OCI-LY1 (cell line): ENCODE results near the gene RPLP2.
A peak's percentile ranks its signal among the peaks of the same experiment; 100 is the strongest.

ENCODE experiments used
- H2AFZ ChIP-seq: fragments of 200-600 bp; sonication (generic), shearing (Covaris generic); 2 replicates; pipeline ENCODE4 v1.6.0; 2014; ENCODE audit warnings: antibody characterized with exemption, mild to moderate bottlenecking, low read length
- H3F3A ChIP-seq: fragments of 200-600 bp; sonication (generic), shearing (Covaris generic); 2 replicates; pipeline ENCODE4 v1.6.0; 2014; ENCODE audit warnings: mild to moderate bottlenecking, antibody characterized with exemption, low read length, moderate library complexity; ENCODE audit not compliant: insufficient read depth
- H3K27ac ChIP-seq: fragments of 200-600 bp; sonication (generic); 2 replicates; pipeline ENCODE4 v1.5.1; 2014; ENCODE audit warnings: low read length, mixed run types, mild to moderate bottlenecking, low read depth; ENCODE audit not compliant: poor library complexity, severe bottlenecking
- H3K27me3 ChIP-seq: fragments of 200-600 bp; sonication (generic); 2 replicates; pipeline ENCODE4 v1.6.0; 2014; ENCODE audit warnings: antibody characterized with exemption, mild to moderate bottlenecking, low read length, moderate library complexity; ENCODE audit not compliant: insufficient read depth
- H3K36me3 ChIP-seq: fragments of 200-600 bp; sonication (generic); 2 replicates; pipeline ENCODE4 v1.6.1; 2014; ENCODE audit warnings: mild to moderate bottlenecking, antibody characterized with exemption, low read length, moderate library complexity, mixed read lengths; ENCODE audit not compliant: insufficient read depth
- H3K4me1 ChIP-seq: fragments of 200-600 bp; sonication (generic); 2 replicates; pipeline ENCODE4 v1.5.1; 2014; ENCODE audit warnings: mild to moderate bottlenecking, low read length, moderate library complexity; ENCODE audit not compliant: insufficient read depth, severe bottlenecking
- H3K4me2 ChIP-seq: fragments of 200-600 bp; sonication (generic), shearing (Covaris generic); 2 replicates; pipeline ENCODE4 v1.6.1; 2014; ENCODE audit warnings: low read length
- H3K4me3 ChIP-seq: fragments of 200-600 bp; sonication (generic); 2 replicates; pipeline ENCODE4 v1.5.1; 2014; ENCODE audit warnings: low read length, low read depth, mild to moderate bottlenecking, mixed read lengths; ENCODE audit not compliant: poor library complexity, severe bottlenecking
- H3K79me2 ChIP-seq: fragments of 200-600 bp; shearing (Covaris generic); 2 replicates; pipeline ENCODE4 v1.6.1; 2016; ENCODE audit warnings: mixed run types, low read length, mixed read lengths; ENCODE audit not compliant: insufficient read depth
- H3K9ac ChIP-seq: fragments of 200-600 bp; sonication (generic), shearing (Covaris generic); 2 replicates; pipeline ENCODE4 v1.6.1; 2014; ENCODE audit warnings: mild to moderate bottlenecking, low read length, mixed read lengths
- H3K9me2 ChIP-seq: fragments of 200-600 bp; sonication (generic), shearing (Covaris generic); 2 replicates; pipeline ENCODE4 v1.6.1; 2014; ENCODE audit warnings: low read depth, mild to moderate bottlenecking, low read length, mixed read lengths
- H3K9me3 ChIP-seq: fragments of 200-600 bp; shearing (Covaris generic); 2 replicates; pipeline ENCODE4 v1.6.1; 2014; ENCODE audit warnings: low read length, mixed read lengths
- H4K20me1 ChIP-seq: fragments of 200-600 bp; sonication (generic), shearing (Covaris generic); 2 replicates; pipeline ENCODE4 v1.6.0; 2016; ENCODE audit warnings: mild to moderate bottlenecking, low read length; ENCODE audit not compliant: insufficient read depth
- CTCF ChIP-seq: fragments of 200-600 bp; sonication (generic), shearing (Covaris generic); IDR thresholded peaks from 2 replicates; pipeline ENCODE4 v1.5.1; 2017; ENCODE audit warnings: mild to moderate bottlenecking, antibody characterized with exemption, low read length, moderate library complexity, mixed read lengths
- EZH2 ChIP-seq: fragments of 200-600 bp; sonication (generic), shearing (Covaris generic); IDR thresholded peaks from 2 replicates; pipeline ENCODE4 v1.8.0; 2017; ENCODE audit warnings: borderline replicate concordance, mixed run types, mild to moderate bottlenecking, antibody characterized with exemption, low read length, moderate library complexity, mixed read lengths

Gene RPLP2

GRCh38 chr11:816433-816779 lies 6.6 kb downstream of the RPLP2 start:
- Histone ChIP-seq H4K20me1 (no peaks in the 10 kb centered on the region), H3K4me2 (no peak overlapping the region), H3K9me3 (no peaks in the 10 kb centered on the region), H3F3A (peaks cover 4% of the 10 kb centered on the region; the same call in 1 of the 2 replicates), H3K36me3 (peaks cover 43% of the 10 kb centered on the region), H3K9ac (no peak overlapping the region), H3K4me3 (no peak overlapping the region), H3K27me3 (no peaks in the 10 kb centered on the region), H2AFZ (no peak overlapping the region), H3K79me2 (peaks cover under 1% of the 10 kb centered on the region; the same call in 1 of the 2 replicates), H3K9me2 (no peaks in the 10 kb centered on the region), H3K27ac (no peak overlapping the region), H3K4me1 (peaks cover 26% of the 10 kb centered on the region)
- TF ChIP-seq CTCF (no peak), EZH2 (no peak)

GRCh38 chr11:818396-819128 lies 8.8 kb downstream of the RPLP2 start, which contains the start of gene PNPLA2:
Gene PNPLA2, plus strand, starts transcription at chr11:818914. Its CDS starts 805 bp downstream, at chr11:819719.
- Histone ChIP-seq H3K9ac (peak within 1 kb of the TSS; percentile 77), H3K36me3 (peaks cover 22% of the 10 kb centered on the region), H3F3A (peaks cover 4% of the 10 kb centered on the region; the same call in 1 of the 2 replicates), H3K4me2 (peak within 1 kb of the TSS; percentile 85), H3K79me2 (no peaks in the 10 kb centered on the region), H3K27me3 (no peaks in the 10 kb centered on the region), H3K4me1 (peaks cover 15% of the 10 kb centered on the region), H2AFZ (no peak within 1 kb of the TSS), H3K27ac (no peak within 1 kb of the TSS), H4K20me1 (no peaks in the 10 kb centered on the region), H3K9me2 (no peaks in the 10 kb centered on the region), H3K4me3 (peak within 1 kb of the TSS; percentile 75), H3K9me3 (no peaks in the 10 kb centered on the region)
- TF ChIP-seq EZH2 (no peak), CTCF (no peak)

GRCh38 chr11:819129-819931 lies 9.6 kb downstream of the RPLP2 start:
- H3K27me3 ChIP-seq, result no peaks in the 10 kb centered on the region
- H3F3A ChIP-seq, result peaks cover 4% of the 10 kb centered on the region; the same call in 1 of the 2 replicates
- H3K79me2 ChIP-seq, result no peaks in the 10 kb centered on the region
- peak overlapping the region; percentile 77 for H3K9ac ChIP-seq
- H3K4me3 ChIP-seq, result peak overlapping the region; percentile 75
- peaks cover 16% of the 10 kb centered on the region for H3K36me3 ChIP-seq
- no peak overlapping the region for H3K27ac ChIP-seq
- H2AFZ ChIP-seq, result no peak overlapping the region
- TF ChIP-seq EZH2, result no peak
- no peak for TF ChIP-seq CTCF
- H3K4me2 ChIP-seq, result peak overlapping the region; percentile 85
- H3K9me2 ChIP-seq, result no peaks in the 10 kb centered on the region
- no peaks in the 10 kb centered on the region for H4K20me1 ChIP-seq
- no peaks in the 10 kb centered on the region for H3K9me3 ChIP-seq
- peaks cover 15% of the 10 kb centered on the region for H3K4me1 ChIP-seq
